M059J (cell line): ENCODE measurements around the gene TTC32. TPM values are rescaled to one million over a fixed set of nuclear protein-coding genes. Genes with fewer than 3 reads are reported as not detected.
A peak's percentile ranks its signal among the peaks of the same experiment; 100 is the strongest.
"Not testable (repeated sequence)": the region's sequence is repeated elsewhere in the genome, so short reads cannot be mapped to it uniquely, and the experiment has no call there.

ENCODE experiments used
- DNase-seq: peaks from one replicate; pipeline ENCODE4 v3.0.0-alpha.2; 2012; ENCODE audit warnings: low read depth
- total RNA-seq: library from RNA; depleted of rRNA; stranded (reverse); fragments of >200 nt; shearing (Covaris generic); gene quantifications from 2 replicates; pipeline ENCODE4 v1.2.3, GENCODE V29; 2014

The TTC32 gene
- total RNA-seq, 1 experiment from 2014 or later: 7.4 TPM

DNA sequence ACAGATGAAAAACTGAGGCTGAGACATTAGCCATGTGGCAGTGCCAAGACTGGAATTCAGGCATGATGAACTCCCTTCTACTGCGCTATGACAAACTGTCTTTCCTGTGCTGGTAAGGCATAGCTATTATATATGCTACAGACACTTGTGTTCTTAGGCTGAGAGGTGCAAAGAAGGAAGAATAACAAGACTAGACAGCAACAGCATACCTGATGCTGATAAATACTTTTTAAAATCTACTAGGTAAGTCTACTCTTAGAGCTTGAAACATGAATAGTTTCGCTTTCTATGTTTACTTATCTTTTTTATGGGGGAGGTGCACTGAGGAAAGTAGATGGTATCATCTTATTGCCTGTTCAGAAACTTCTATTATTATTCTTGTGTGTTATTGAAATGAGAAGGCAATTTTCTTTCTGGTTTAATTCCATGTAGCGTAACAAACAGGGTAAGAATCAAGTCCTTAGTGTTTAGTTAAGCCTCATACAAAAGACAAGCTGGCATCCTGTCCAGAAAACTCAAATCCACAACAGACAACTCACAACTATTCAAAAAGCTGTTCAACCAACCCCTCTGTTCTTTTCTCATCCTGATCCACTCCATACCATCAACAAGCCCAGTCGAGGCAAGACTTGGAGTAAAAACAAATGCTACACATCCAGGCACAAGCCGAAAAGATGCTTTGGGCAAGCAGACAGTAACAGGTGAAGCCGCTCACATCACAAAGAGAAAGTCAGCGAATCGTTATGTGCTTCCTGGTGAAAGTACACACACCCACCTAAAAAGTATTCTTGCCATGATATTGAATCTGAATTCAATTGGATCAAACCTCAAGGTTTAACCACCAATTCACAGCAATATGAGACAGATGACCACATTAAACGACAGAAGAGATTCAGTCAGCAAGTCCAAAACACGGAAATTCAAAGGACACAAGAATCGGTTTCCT is 1.5 kb downstream of the TTC32 start:
- peak; percentile 28 for DNase-seq

DNA sequence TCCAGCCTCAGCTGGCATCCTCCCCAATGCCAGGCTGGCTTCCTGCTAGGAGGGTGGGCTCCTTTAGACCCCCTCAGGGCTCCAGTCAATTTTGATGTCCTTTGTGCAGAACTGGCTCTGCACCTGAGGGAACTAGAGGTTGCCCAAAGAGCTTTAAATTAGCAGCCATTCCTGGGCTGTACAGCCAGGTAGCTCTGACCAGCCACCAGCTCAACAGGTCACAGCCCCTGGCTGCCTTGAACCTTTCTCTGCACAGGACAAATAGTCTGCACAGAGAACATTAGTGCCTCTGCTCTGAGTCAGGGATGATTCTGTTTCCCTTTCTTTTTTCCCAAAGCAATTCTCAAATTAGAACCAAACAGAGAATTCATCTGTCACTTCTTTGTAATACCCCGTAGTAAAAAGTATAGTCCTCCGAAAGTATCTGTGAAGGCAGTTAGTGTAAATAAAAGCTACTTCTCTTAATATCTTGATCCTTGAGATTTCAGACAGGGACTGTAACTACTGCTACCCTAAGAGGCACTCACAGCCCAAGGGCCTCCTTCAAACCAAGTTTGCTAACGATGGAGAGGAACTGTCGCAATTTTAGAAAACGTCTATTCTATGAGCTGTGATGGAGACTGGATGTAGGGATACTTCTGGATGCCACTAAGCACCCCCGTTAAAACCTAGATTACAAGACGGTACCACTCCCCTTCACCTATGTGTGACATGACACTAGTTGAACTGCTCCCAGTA is 3.0 kb downstream of the TTC32 start:
- no peak for DNase-seq

DNA sequence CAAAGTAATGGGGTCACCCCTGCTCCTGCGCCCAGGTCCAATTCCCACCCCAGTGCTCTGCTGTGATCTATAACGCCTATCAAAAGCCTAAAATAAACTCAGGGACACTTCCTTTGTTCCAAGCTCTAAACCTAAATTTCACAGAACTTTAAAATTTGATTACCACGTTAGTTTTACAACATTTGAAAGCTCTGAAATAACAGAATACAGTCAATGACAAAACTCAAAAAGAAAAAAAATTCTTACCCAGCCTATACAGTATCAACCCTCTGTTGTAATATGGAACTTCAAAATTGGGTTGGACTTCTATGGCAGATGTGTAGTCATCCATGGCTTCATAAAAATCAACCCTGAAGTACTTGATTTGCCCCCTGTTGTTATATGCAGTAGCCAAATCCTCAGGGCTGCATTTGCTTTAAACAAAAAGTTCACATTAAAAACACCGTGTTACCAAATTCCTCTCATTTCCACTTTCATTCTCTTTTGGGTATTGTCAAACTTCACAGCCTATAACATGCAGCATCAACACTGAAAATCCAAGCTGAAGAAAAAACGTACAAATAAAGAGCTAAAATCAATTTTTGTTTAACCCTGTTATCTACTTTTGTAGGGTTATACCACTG is 4.0 kb downstream of the TTC32 start:
- DNase-seq: no peak

DNA sequence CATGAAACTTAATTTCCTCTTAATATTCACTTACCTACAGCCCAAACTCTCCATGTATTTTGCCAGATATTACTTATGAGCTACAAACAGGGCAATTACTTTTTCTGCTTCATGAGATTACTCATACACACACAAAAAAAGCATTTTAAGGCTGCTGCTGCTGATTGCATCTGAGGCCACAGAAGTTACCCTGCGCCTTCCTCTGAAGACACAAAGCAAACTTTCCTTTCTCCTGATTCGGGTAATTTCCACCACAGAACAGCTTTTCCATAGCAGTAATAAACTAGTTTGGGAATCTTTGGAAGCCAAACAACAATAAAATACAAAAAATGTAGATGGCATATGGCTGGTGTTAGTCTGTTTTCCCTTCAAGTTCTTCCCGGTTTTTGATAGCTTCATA is 6.2 kb downstream of the TTC32 start:
- DNase-seq: no peak

DNA sequence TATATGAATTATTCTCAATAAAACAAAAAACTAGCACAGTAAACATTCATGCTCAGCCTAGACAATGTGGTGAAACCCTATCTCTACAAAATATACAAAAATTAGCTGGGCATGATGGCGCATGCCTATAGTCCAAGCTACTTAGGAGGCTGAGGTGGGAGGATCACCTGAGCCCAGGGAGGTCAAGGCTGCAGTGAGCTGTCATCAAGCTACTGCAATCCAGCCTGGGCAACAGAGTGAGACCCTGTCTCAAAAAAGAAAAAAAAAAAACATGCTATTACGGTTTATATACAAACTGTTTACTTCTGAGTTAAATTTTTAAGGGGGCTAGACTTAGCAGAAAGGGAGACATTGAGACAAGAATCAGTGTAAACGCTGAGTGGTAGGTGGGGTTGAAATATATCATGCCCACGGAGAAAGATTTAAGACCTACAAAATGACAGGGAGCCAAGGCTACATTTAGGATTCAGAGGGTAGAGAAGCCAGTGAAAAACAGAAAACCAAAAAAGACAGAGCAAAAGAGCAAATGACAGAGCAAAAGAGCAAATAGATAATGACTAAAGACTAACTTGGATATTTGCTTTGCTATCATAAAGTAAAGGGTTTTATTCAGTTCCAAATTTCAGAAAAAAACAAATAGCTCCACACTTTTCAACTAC is 7.5 kb downstream of the TTC32 start:
- DNase-seq: no peak

DNA sequence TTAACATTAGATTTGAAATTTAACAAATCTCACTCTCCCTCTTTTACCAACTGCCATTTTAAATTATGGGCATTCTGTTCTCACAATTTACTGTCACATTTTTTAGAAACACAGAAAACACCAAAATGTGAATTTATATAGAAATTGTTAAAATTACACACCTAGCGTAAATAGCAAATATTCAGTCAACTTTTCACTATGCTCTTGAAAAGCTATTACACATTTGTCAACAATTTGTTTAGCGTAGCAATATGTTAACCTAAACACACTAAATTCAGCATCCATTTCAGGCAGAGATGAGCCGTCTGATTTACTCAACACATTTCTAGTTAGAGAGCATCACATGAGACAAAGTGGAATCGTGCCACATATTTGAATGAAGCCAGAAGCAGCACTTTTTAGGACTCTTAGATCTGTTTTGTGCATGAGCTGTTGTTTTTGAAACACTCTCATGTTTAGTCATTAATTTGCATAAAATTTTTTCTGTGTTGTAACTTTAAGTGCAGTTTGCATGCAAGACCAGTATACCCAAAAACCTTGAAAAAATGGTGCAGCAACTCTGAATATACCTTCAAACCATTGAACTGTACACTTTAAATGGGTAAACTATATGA is 8.2 kb downstream of the TTC32 start:
- no peak for DNase-seq

DNA sequence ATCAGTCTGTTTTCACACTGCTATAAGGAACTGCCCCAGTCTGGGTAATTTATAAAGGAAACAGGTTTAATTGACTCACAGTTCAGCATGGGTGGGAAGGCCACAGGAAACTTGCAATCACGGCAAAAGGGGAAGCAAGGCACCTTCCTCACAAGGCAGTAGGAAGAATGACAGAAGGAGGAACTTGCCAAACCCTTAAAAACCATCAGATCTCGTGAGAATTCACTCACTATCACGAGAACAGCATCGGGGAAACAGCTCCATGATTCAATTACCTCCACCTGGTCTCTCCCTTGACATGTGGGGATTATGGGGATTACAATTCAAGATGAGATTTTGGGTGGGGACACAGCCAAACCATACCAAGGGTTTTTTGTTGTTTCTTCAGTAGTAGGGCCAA is 9.8 kb downstream of the TTC32 start:
- DNase-seq: not testable (repeated sequence)

DNA sequence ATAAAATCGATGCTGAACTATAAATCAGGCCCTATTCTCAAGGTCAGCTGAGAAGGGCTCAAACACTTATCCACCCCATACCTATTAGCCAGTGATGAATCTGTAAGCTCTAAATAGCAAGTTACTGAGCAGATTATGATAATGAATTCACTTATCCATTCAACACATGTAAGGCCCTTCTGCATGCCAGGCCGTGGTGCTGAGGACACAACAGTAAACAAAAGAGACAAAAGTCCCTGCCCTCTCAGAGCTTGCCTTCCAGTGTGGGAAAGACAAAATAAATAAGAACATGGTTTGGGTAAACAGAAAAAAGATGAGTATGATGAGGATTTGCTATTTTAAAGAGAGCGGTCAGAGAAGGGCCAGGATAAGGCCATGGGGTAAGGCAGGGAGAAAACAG is 11.7 kb downstream of the TTC32 start:
- no peak for DNase-seq

DNA sequence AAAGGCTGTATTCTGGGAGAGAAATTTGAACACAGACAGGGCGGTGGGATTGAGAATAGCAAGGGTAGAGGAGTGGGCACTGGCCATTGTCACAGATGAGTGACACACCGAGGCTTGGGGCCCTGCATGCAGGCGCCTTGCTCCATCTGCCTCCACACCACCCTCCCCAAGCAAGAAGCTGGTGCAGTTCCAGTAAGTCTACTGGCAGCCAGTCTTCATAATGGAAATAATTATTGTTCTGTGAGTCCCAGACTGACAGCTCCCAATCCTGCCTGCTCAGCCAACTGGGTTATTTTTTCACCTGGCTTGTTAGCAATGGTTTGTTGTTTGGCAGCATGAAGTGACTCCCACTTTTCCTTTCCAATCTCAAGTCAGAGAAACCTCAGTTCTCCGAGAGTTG is 13.0 kb downstream of the TTC32 start:
- no peak for DNase-seq

DNA sequence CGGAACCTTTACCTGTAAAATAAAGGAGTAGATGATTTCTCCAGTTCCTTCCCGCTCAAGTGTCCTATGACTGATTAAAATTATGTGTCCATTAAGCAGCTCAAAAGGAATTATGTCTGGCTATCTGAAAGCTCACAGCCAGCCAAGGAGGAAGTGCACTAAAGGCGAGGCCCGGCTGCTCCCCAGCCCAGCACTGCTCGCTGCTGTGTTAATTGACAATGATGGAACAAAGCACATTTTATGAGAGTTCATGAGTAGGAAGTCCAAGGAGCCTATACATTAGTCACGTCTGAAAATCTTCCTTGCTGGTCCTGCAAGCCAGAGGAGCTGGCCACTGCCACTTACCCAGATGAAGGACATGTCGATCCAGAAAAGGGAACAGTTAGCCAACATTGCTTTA is 14.3 kb downstream of the TTC32 start:
- DNase-seq: no peak

DNA sequence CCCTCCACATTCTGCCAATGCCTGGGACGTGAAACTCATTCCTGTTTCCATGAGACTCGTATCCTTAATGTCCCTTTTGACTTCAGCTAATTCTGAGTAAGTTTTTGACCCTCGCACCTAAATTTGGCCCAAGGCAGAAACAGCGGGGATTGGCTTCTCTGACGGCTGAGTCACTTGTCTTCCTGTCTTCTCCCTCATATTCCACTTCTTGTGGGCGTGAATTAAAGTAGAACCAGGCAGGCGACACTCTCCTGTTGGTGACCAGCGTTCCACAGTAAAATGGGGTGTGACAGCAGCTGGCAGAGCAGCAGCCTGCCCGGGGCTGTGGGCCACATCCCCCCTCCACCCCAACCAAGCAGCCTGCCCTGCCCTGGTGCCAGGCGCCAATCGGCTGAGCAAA is 15.5 kb downstream of the TTC32 start:
- no peak for DNase-seq

DNA sequence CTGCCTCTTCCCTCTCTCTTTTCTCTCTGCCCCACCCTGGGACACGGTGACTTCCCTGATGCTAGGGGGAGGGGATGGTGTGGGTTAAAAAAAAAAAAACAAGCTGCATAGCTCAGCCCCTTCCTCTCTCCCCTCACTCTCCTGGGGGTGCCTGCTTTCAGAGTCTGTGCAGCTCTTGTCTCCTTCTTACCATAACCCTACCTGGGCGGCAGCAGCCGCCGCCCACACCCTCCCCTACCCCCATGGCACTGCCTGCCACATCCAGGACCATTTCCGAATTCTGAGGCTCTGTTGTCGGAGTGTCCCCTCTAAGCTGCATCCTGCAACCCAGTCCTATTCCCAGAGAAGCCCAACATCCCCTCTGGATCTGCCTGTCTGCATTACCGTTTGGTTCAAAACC is 16.0 kb downstream of the TTC32 start:
- no peak for DNase-seq

DNA sequence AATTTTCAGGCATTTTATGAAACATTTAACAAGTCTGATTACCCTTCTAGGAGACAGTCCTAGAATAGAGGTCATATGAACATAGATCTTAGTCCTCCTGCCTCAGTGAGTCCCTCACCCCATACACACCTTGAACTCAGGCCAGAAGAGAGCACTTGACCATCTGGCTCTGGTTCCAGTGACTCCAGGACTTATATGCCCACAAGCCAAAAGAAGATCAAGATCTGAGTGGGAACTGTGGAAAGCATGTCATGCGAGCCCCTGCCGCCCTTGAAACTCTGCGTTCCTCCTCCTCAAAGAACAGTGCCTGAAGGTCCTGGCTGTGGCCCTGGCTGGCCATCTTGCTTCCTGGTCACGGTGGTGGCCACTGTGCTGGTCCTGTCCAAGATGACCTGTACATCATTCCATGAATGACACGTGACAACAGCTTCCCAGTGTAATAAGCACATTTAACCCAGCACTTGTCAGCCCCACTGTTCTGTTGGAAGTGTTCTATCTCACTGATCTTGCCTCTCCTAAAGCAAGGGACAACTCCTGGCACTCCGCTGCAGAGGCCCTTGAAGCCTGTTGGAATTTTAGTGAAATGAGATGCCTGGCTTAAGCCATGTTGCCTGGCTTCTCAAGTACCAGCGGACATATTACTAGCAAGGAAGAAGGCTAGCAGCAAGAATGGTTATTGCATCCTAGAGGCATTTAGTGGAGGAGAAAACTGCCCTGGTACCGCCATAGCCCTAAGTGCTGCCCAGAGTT is 17.6 kb downstream of the TTC32 start:
- DNase-seq: no peak

DNA sequence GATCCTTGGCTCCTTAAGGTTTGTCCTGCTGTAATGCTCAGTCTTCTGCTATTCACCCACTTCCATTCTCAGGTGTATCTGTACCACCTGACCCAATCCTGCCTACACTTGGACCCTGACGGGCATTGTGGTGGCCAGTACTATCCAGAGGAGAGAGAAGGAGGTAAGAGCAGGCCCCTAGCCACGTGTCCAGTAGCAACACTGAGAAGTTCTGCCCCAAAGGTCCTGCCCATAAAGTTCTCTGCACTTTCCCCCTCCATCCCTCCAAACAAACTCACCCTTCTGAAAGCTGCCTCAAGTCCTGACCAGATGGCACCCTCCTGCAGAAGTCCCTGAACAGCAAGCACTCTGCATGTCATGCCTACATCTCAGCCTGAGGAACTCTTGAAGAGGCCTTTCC is 18.3 kb downstream of the TTC32 start:
- no peak for DNase-seq

DNA sequence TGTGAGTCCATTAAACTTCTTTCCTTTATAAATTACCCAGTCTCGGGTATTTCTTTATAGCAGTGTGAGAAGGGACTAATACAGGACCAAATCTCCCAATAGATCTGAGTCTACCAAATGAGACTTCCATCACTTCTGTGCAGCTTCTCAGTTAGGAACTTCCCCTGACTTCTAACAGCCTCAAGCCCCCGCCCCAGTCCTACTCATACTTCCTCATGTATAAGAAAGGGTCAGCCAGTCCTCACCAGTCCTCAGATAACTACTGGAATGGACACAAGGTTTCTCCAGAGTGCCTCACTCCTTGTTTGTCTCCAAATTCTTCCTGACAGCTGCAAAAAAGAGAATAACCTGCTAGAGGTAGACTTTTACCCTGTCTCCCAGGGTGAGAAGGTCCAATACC is 19.5 kb downstream of the TTC32 start:
- no peak for DNase-seq

DNA sequence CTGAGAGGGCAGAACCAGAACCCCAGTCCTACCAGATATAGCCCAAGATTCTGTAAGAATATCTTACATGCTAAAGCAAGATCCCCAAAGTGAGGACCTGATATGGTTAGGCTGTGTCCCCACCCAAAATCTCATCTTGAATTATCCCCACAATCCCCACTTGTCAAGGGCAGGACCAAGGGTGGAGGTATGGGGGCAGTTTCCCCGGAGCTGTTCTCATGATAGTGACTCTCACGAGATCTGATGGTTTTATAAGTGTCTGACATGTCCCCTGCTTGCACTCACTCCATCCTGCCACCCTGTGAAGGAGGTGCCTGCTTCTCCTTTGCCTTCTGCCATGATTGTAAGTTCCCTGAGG is 19.9 kb downstream of the TTC32 start:
- no peak for DNase-seq

DNA sequence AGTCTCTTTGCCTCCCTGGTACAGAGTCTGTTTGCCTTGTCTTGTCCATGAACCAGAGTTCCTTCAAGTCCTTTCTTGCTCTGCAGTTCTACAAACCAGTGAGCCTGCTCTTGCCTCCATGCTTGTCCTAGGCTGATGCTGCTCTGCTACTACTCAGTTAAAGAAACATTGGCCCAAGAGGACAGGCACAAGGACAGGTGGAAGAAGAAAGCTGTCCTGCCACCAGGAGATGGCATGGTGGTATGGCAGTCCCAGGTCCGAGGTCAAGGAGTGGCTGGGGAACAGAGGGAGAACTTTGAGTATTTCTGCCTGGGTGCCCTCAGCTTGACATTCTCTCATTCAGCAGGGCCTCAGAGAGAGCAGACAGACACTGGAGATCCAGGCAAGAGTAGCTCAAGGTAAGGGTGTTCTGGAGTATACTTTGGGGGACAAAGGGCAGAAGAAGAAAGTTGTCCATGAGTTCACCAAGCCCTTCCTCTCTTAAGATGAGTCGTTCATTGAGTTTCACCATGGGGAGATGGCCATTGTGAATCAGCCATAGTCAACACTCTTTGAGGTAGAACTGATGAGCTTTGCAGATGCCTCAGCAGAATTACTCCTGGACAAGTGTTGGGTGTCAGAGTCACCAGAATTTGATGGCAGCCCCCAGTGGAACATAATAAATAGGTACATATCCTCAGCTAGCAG is 20.4 kb downstream of the TTC32 start:
- no peak for DNase-seq

DNA sequence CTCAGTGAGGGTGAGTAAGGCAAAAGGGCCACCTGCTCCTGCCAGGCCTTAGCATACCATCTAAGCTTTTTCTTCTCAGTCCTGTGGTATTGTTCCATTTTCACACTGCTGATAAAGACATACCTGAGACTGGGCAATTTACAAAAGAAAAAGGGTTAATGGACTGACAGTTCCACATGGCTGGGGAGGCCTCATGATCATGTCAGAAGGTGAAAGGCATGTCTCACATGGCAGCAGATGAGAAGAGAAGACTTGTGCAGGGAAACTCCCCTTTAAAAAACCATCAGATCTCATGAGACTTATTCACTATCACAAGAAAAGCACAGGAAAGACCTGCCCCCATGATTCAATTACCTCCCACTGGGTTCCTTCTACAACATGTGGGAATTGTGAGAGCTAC is 21.6 kb downstream of the TTC32 start:
- DNase-seq: not testable (repeated sequence)

DNA sequence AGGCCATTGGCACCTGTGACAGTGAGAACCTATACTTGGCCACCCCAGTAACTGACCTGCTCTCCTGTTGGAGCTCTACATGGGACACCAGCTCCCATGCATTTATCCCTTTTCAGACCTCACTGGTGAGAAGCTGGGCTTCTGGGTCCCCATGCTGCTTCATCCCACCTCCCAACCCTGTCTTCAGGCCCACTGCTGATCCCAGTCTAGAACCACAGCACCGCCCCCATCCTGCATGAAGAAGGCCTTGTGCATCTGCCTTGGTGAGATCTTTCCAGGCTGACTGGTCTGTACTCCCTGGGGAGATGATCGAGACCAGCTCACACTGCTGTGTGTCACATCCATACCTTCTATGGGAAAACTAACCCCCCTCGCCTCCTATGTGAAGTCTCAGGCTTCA is 22.7 kb downstream of the TTC32 start:
- no peak for DNase-seq

DNA sequence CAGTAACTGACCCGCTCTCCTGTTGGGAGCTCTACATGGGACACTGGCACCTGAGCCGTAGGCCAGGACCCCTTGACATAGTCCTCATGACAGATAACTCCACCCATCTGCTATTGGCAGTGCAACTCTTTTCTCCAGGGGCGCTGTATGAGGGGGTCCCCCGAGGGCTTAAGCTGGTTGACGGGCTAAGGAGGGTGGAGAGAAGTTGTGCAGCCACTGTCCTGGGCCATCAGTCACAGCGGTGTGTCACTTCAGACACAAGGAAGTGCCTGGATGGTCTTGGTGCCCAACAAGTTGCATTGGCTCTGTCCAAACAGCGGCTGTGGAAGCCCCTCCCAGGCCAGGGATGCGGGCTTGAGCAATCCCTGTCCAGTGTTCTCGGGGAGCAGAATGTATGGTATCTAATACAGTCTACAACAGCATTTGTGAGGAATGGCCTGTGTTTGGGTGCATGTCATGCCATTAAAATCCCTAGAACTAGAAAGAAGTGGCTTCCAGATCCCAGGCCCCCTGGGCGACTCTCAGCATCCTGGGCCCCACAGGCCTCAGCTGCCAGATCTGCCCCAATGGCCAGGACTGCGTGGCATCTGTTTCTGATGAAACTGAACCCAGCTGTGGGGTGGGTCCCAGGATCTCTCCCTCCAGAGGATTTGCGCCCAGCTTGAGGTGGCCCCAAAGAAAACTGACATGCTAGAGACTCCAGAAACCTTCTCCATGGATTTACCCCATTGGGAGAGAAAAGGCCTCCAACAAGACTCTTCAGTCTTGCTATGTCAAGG is 23.3 kb downstream of the TTC32 start:
- DNase-seq: no peak
